ENCODE results near the gene SPO11. TPM values are rescaled to one million over a fixed set of nuclear protein-coding genes. Genes with fewer than 3 reads are reported as not detected.

The SPO11 gene
- total and polyA plus RNA-seq, 2 of the 13 experiments (the other 11 are each of a cell fraction or from before 2014, with no cell fraction given): not detected

DNA sequence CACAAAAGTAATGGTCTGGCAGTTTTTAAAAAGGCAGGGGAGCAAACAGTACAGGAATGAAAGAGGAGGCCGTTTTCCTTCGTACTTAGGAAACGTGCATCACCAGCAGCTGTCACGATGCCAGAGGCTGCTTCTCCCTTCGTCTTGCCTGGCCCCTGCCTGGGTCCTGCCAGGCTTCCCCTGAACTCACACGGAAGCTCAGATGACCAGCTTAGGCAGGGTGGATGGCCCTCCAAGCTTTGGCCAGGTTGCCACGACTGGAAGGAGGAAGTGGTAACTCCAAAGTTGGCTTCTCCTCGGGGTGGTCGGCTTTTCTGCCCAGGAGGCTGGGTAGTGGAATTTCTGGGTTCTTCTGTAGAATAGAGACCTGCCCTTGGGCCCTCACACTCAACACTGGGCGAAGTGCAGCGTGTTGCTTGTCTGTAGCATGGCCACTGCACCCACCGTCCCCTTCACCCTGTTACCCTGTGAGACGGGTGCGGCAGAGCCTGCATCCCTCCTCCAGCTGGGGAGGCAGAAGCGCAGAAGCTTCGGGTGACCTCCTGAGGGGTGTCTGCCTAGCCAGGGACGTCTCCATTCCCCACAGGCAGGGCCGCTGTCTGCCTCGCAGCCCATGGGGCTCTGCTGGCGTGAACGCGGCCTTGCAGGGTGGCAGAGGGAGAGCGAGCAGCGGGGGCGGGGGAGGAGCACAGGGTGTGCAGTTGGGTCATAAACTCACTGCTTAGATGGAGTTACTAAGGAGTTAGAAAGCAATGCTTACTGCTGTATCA lies 43.2 kb downstream of the SPO11 start:
- TF ChIP-seq ELF3 (CRISPR knock-in tag; IDR thresholded peaks at IDR 0.05) (no peak), RFX5 (IDR thresholded peaks at IDR 0.05; ENCODE audit: low read depth, low read length) (no peak), ZNF879 (CRISPR knock-in tag; IDR thresholded peaks at IDR 0.05) (no peak), RBM22 (optimal IDR thresholded peaks at IDR 0.05; ENCODE audit: low read length) (peak; percentile 29), TMF1 (CRISPR knock-in tag; IDR thresholded peaks at IDR 0.05; ENCODE audit: low read depth) (no peak), AGO2 (optimal IDR thresholded peaks at IDR 0.05; ENCODE audit: low read depth, low read length) (peak; percentile 81), ZNF629 (CRISPR knock-in tag; conservative IDR thresholded peaks at IDR 0.05) (no peak)
- TF ChIP-seq, protein P1, sequence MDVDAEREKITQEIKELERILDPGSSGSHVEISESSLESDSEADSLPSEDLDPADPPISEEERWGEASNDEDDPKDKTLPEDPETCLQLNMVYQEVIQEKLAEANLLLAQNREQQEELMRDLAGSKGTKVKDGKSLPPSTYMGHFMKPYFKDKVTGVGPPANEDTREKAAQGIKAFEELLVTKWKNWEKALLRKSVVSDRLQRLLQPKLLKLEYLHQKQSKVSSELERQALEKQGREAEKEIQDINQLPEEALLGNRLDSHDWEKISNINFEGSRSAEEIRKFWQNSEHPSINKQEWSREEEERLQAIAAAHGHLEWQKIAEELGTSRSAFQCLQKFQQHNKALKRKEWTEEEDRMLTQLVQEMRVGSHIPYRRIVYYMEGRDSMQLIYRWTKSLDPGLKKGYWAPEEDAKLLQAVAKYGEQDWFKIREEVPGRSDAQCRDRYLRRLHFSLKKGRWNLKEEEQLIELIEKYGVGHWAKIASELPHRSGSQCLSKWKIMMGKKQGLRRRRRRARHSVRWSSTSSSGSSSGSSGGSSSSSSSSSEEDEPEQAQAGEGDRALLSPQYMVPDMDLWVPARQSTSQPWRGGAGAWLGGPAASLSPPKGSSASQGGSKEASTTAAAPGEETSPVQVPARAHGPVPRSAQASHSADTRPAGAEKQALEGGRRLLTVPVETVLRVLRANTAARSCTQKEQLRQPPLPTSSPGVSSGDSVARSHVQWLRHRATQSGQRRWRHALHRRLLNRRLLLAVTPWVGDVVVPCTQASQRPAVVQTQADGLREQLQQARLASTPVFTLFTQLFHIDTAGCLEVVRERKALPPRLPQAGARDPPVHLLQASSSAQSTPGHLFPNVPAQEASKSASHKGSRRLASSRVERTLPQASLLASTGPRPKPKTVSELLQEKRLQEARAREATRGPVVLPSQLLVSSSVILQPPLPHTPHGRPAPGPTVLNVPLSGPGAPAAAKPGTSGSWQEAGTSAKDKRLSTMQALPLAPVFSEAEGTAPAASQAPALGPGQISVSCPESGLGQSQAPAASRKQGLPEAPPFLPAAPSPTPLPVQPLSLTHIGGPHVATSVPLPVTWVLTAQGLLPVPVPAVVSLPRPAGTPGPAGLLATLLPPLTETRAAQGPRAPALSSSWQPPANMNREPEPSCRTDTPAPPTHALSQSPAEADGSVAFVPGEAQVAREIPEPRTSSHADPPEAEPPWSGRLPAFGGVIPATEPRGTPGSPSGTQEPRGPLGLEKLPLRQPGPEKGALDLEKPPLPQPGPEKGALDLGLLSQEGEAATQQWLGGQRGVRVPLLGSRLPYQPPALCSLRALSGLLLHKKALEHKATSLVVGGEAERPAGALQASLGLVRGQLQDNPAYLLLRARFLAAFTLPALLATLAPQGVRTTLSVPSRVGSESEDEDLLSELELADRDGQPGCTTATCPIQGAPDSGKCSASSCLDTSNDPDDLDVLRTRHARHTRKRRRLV (CRISPR knock-in tag; IDR thresholded peaks at IDR 0.05): no peak
- TF ChIP-seq, protein P2, sequence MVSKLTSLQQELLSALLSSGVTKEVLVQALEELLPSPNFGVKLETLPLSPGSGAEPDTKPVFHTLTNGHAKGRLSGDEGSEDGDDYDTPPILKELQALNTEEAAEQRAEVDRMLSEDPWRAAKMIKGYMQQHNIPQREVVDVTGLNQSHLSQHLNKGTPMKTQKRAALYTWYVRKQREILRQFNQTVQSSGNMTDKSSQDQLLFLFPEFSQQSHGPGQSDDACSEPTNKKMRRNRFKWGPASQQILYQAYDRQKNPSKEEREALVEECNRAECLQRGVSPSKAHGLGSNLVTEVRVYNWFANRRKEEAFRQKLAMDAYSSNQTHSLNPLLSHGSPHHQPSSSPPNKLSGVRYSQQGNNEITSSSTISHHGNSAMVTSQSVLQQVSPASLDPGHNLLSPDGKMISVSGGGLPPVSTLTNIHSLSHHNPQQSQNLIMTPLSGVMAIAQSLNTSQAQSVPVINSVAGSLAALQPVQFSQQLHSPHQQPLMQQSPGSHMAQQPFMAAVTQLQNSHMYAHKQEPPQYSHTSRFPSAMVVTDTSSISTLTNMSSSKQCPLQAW (CRISPR knock-in tag; IDR thresholded peaks at IDR 0.05): no peak
- DNase-seq (ENCODE audit: low spot score): no peak
- 95% methylated on average over 25 of the region's 25 CpGs for WGBS (ENCODE audit: low lambda C conversion rate)
- no peak for ATAC-seq
- no peak overlapping the region for H3K9ac ChIP-seq (ENCODE audit: insufficient read depth, low read depth, low read length)
- in situ Hi-C loops (cut with HindIII; ENCODE audit: extremely low pct_ligation_motif_present, low pct_unique_long_range_greater_than_20kb): no loop called here
- no peaks in the 10 kb centered on the region for H3K9me3 ChIP-seq (ENCODE audit: low read length)
- CTCF ChIA-PET (ENCODE audit: low intra/inter-chr PET ratio, low total read pairs): no interaction called here
- no peak overlapping the region for H2AFZ ChIP-seq (ENCODE audit: low read length)
- H3K4me2 ChIP-seq (ENCODE audit: low read depth, low read length): no peak overlapping the region
- H3K79me2 ChIP-seq (ENCODE audit: insufficient read depth, low read length): no peaks in the 10 kb centered on the region
- H3K27me3 ChIP-seq (ENCODE audit: control insufficient read depth in 1 of 2, insufficient read depth in 2 of 2, low read length in 2 of 2): no peaks in the 10 kb centered on the region
- no peaks in the 10 kb centered on the region for H4K20me1 ChIP-seq (ENCODE audit: insufficient read depth, low read length)
- no peak for FAIRE-seq
- no peak overlapping the region for H3K4me3 ChIP-seq (replicated peaks in 1 of 3; ENCODE audit: insufficient read depth in 1 of 3, low read depth in 2 of 3, low read length in 3 of 3)
- H3K27ac ChIP-seq (ENCODE audit: extremely low read length, insufficient read depth, low read length): no peak overlapping the region
- BruUV-seq (replicated peaks): no TSS peak
- H3K4me1 ChIP-seq (ENCODE audit: insufficient read depth, low read length): no peaks in the 10 kb centered on the region
- intact Hi-C loops (cut with micrococcal nuclease; ENCODE audit: unreplicated experiment): no loop called here
- POLR2A ChIA-PET: no interaction called here
- H3K36me3 ChIP-seq (replicated peaks in 1 of 2; ENCODE audit: control insufficient read depth in 1 of 2, insufficient read depth in 2 of 2, low read length in 2 of 2): peaks cover 80 to 98% of the 10 kb centered on the region in 2 experiments
